Upper lobe of left lung (tissue), 6 donors: ENCODE data around the gene UTF1. TPM values are rescaled to one million over a fixed set of nuclear protein-coding genes. Genes with fewer than 3 reads are reported as not detected.
A peak's percentile ranks its signal among the peaks of the same experiment; 100 is the strongest.

Source experiments
- ATAC-seq, 2 donors: fragments of 200-7000 bp; cut with Tn5 transposase; one replicate each; pipeline ENCODE4 v1.9.1; 2022; ENCODE audit warnings: mild to moderate bottlenecking in 2 of 2, moderate library complexity in 2 of 2; ENCODE audit not compliant: low FRiP score in 2 of 2
- DNase-seq, 2 donors: peaks; one replicate each; pipeline ENCODE4 v3.0.0-alpha.2; 2019 to 2020
- H3K27ac ChIP-seq, 4 donors: fragments of 200-600 bp; sonication (generic); one replicate each; pipeline ENCODE4 v1.5.1; 2016 to 2019
- H3K27me3 ChIP-seq, 4 donors: fragments of 200-600 bp; sonication (generic); one replicate each; pipeline ENCODE4 v1.5.1; 2017 to 2019
- H3K36me3 ChIP-seq, 4 donors: fragments of 200-600 bp; sonication (generic); one replicate each; pipeline ENCODE4 v1.5.1; 2016 to 2019
- H3K4me1 ChIP-seq, 4 donors: fragments of 200-600 bp; sonication (generic); one replicate each; pipeline ENCODE4 v1.5.1; 2018 to 2019
- H3K4me3 ChIP-seq, 4 donors: fragments of 200-600 bp; sonication (generic); one replicate each; pipeline ENCODE4 v1.5.1; 2017 to 2019; ENCODE audit warnings: mild to moderate bottlenecking in 2 of 4, moderate library complexity in 1 of 4
- H3K9me3 ChIP-seq, 4 donors: fragments of 200-600 bp; sonication (generic); one replicate each; pipeline ENCODE4 v1.5.1; 2018 to 2019
- CTCF ChIP-seq, 6 experiments: fragments of 450-650 bp in 4 of 6; fragments of 200-600 bp in 2 of 6; sonication (generic) in 2 of 6; IDR thresholded peaks; one replicate each; pipeline ENCODE4 v1.5.1; 2016 to 2019; ENCODE audit warnings: antibody characterized with exemption in 6 of 6
- EP300 ChIP-seq, 4 donors: sonication (generic); formaldehyde crosslinking; IDR thresholded peaks; one replicate each; pipeline ENCODE4 v1.5.1; 2017; ENCODE audit warnings: antibody characterized with exemption in 4 of 4, control low read depth in 2 of 4
- POLR2A ChIP-seq, 4 donors: fragments of 450-650 bp; IDR thresholded peaks; one replicate each; pipeline ENCODE4 v1.5.1; 2016 to 2017; ENCODE audit warnings: antibody characterized with exemption in 4 of 4, mild to moderate bottlenecking in 2 of 4
- POLR2AphosphoS5 ChIP-seq, 2 donors: sonication (generic); formaldehyde crosslinking; IDR thresholded peaks; one replicate each; pipeline ENCODE4 v1.5.1; 2017; ENCODE audit warnings: antibody characterized with exemption in 2 of 2
- WGBS, 2 donors: methylation state at CpG; one replicate each; pipeline ENCODE4 v1.1.5; 2017 to 2018; 5-methylcytosine and 5-hydroxymethylcytosine counted together
- total RNA-seq, 6 donors: library from RNA; depleted of rRNA in 4 of 6; stranded (reverse); fragments of >200 nt in 4 of 6; gene quantifications; one replicate each; pipeline versions ENCODE4 v1.1.0 to v1.2.1, GENCODE V29; 2016 to 2021
- donor health status: DM: no; HTN: no; CAD: no; lungs with moderate emphysema.
- donor health status: DM: no; HTN: yes; CAD: no; lungs with severe emphysema.

The UTF1 gene
- total RNA-seq, 6 donors from 2014 or later = 0.26 to 0.37 TPM; not detected in 4

- Histone ChIP-seq H3K36me3 (no peaks in the 10 kb centered on the region), H3K27me3 (peaks cover 2 to 55% (median 31%) of the 10 kb centered on the region in 4 donors), H3K4me1 (peaks cover 18 to 48% (median 42%) of the 10 kb centered on the region in 4 donors), H3K9me3 (no peaks in the 10 kb centered on the region), H3K4me3 (peak within 1 kb of the TSS in 3 of 4 donors; percentile 30 to 46 (median 43)), H3K27ac (no peak within 1 kb of the TSS)
- peak in 1 of 2 donors; percentile 77 for DNase-seq
- 13 to 18% methylated on average over 20 to 52 of the region's 60 CpGs for WGBS, 2 donors
- no peak for ATAC-seq
- TF ChIP-seq POLR2A (IDR thresholded peaks at IDR 0.05) (no peak), CTCF (IDR thresholded peaks at IDR 0.05) (no peak), EP300 (IDR thresholded peaks at IDR 0.05) (no peak), POLR2AphosphoS5 (IDR thresholded peaks at IDR 0.05) (no peak)
Measured at GRCh38 chr10:133237588-133238465, 7.8 kb downstream of the UTF1 start, which contains the start of gene VENTX. VENTX (plus strand) TSS chr10:133237855; CDS start chr10:133237915, 60 bp downstream.

GRCh38 chr10:133238466-133238804, 8.4 kb downstream of the UTF1 start:
- ATAC-seq (no peak), DNase-seq (no peak)
- H3K27me3 ChIP-seq = peaks cover 2 to 55% (median 31%) of the 10 kb centered on the region in 4 donors
- TF ChIP-seq EP300 (IDR thresholded peaks at IDR 0.05) = no peak
- TF ChIP-seq POLR2AphosphoS5 (IDR thresholded peaks at IDR 0.05) = no peak
- TF ChIP-seq POLR2A (IDR thresholded peaks at IDR 0.05) = no peak
- TF ChIP-seq CTCF (IDR thresholded peaks at IDR 0.05) = no peak
- H3K4me3 ChIP-seq = no peak overlapping the region
- peaks cover 18 to 48% (median 42%) of the 10 kb centered on the region in 4 donors for H3K4me1 ChIP-seq
- no peaks in the 10 kb centered on the region for H3K36me3 ChIP-seq
- H3K9me3 ChIP-seq = no peaks in the 10 kb centered on the region
- no peak overlapping the region for H3K27ac ChIP-seq
- 27 to 34% methylated on average over 7 to 15 of the region's 15 CpGs for WGBS, 2 donors

- H3K27me3 ChIP-seq = peaks cover 2 to 56% (median 32%) of the 10 kb centered on the region in 4 donors
Measured at GRCh38 chr10:133239990-133240389, 10.0 kb downstream of the UTF1 start.

GRCh38 chr10:133241501-133242205, 11.6 kb downstream of the UTF1 start:
- TF ChIP-seq CTCF (IDR thresholded peaks at IDR 0.05) = no peak
- TF ChIP-seq POLR2A (IDR thresholded peaks at IDR 0.05) = no peak
- TF ChIP-seq POLR2AphosphoS5 (IDR thresholded peaks at IDR 0.05) = no peak
- Histone ChIP-seq H3K9me3 (no peaks in the 10 kb centered on the region), H3K27ac (no peak overlapping the region), H3K27me3 (peaks cover 2 to 48% (median 26%) of the 10 kb centered on the region in 4 donors), H3K4me1 (peaks cover 11 to 36% (median 27%) of the 10 kb centered on the region in 4 donors), H3K36me3 (no peaks in the 10 kb centered on the region), H3K4me3 (peak overlapping the region in 3 of 4 donors; percentile 24 to 47 (median 46))
- DNase-seq (peak in 1 of 2 donors; percentile 55), ATAC-seq (no peak)
- WGBS, 2 donors = 33 to 54% methylated on average over 14 to 25 of the region's 25 CpGs

More at GRCh38 chr10:133239990-133240389, 10.0 kb downstream of the UTF1 start:
- TF ChIP-seq EP300 (IDR thresholded peaks at IDR 0.05) = no peak
- TF ChIP-seq CTCF (IDR thresholded peaks at IDR 0.05) = no peak
- TF ChIP-seq POLR2AphosphoS5 (IDR thresholded peaks at IDR 0.05) = no peak
- TF ChIP-seq POLR2A (IDR thresholded peaks at IDR 0.05) = no peak
- H3K4me3 ChIP-seq = no peak overlapping the region
- no peak for ATAC-seq
- peaks cover 18 to 48% (median 42%) of the 10 kb centered on the region in 4 donors for H3K4me1 ChIP-seq
- WGBS, 2 donors = 70 to 76% methylated on average over 9 to 15 of the region's 15 CpGs
- no peaks in the 10 kb centered on the region for H3K36me3 ChIP-seq
- H3K9me3 ChIP-seq = no peaks in the 10 kb centered on the region
- DNase-seq = peak in 1 of 2 donors; percentile 71
- H3K27ac ChIP-seq = no peak overlapping the region
